Lower lobe of right lung (tissue), 2 donors: ENCODE measurements around the gene ZNF552. TPM values are rescaled to one million over a fixed set of nuclear protein-coding genes. Genes with fewer than 3 reads are reported as not detected.
"Not testable (repeated sequence)": the region's sequence is repeated elsewhere in the genome, so short reads cannot be mapped to it uniquely, and the experiment has no call there.

Experiments used
- ATAC-seq, 2 donors: fragments of 200-7000 bp; cut with Tn5 transposase; one replicate each; pipeline ENCODE4 v1.9.1; 2020 to 2022; ENCODE audit warnings: mild to moderate bottlenecking in 2 of 2, moderate library complexity in 2 of 2
- DNase-seq: peaks from one replicate; pipeline ENCODE4 v3.0.0-alpha.2; 2020
- H3K27ac ChIP-seq: fragments of 200-600 bp; one replicate; pipeline ENCODE4 v1.8.0; 2022
- H3K27me3 ChIP-seq: fragments of 200-600 bp; one replicate; pipeline ENCODE4 v1.8.0; 2022; ENCODE audit warnings: low read depth
- H3K36me3 ChIP-seq: fragments of 200-600 bp; one replicate; pipeline ENCODE4 v1.8.0; 2022; ENCODE audit warnings: mild to moderate bottlenecking
- H3K4me1 ChIP-seq: fragments of 200-600 bp; one replicate; pipeline ENCODE4 v1.8.0; 2022
- H3K4me3 ChIP-seq: fragments of 200-600 bp; one replicate; pipeline ENCODE4 v1.8.0; 2022; ENCODE audit warnings: mild to moderate bottlenecking
- H3K9me3 ChIP-seq: fragments of 200-600 bp; one replicate; pipeline ENCODE4 v1.8.0; 2022
- CTCF ChIP-seq: fragments of 200-600 bp; IDR thresholded peaks from one replicate; pipeline ENCODE4 v1.8.0; 2022; ENCODE audit warnings: antibody characterized with exemption, mild to moderate bottlenecking
- intact Hi-C: fragments of 100-400 bp; cut with DNase I; formaldehyde crosslinking; loops from one replicate; pipeline ENCODE4 v1.11.0; 2022
- long read RNA-seq: library from polyadenylated mRNA; unstranded; transcript quantifications from one replicate; pipeline ENCODE4 v2.0.0, GENCODE V29; 2021
- total RNA-seq: library from RNA; stranded (reverse); fragmentation: NEBNext Ultra II Directional; extraction: Animal tissue kit (Norgen Biotek cat#: 25700); gene quantifications from one replicate; pipeline ENCODE4 v1.2.1, GENCODE V29; 2021
- donor health status: DM: no; HTN: yes; CAD: no; lungs with severe emphysema.

The ZNF552 gene
- 20.0 TPM for total RNA-seq
- long read RNA-seq, transcript ZNF552-201 (3 exons, 2,352 nt), result major isoform, 9 of 21 reads
- long read RNA-seq, partial matches to known transcripts, result 1 of 21 reads
- long read RNA-seq, other reads (novel, unspliced or antisense), result 10 of 21 reads

GRCh38 chr19:57814505-57815246, at the start of gene ZNF552:
Gene ZNF552 (minus strand): TSS chr19:57814913. CDS start chr19:57814743, 170 bp downstream.
- Histone ChIP-seq H3K27me3 (no peaks in the 10 kb centered on the region), H3K36me3 (peaks cover 21% of the 10 kb centered on the region), H3K4me3 (peak within 1 kb of the TSS; percentile 88), H3K4me1 (peaks cover 31% of the 10 kb centered on the region), H3K27ac (peak within 1 kb of the TSS; percentile 83), H3K9me3 (no peaks in the 10 kb centered on the region)
- TF ChIP-seq CTCF, result no peak
- ATAC-seq (peak; percentile 94), DNase-seq (peak; percentile 90)
- intact Hi-C loops, result no loop called here

GRCh38 chr19:57862351-57862750, 47.6 kb upstream of the ZNF552 start:
- H3K4me1 ChIP-seq, H3K27ac ChIP-seq, ATAC-seq, H3K4me3 ChIP-seq, DNase-seq, H3K27me3 ChIP-seq, intact Hi-C loops: not testable (repeated sequence)
- Histone ChIP-seq H3K9me3 (peaks cover 62% of the 10 kb centered on the region), H3K36me3 (peaks cover 84% of the 10 kb centered on the region)

GRCh38 chr19:57854117-57854516, 39.4 kb upstream of the ZNF552 start:
- H3K27me3 ChIP-seq, H3K4me3 ChIP-seq, H3K4me1 ChIP-seq, H3K27ac ChIP-seq, intact Hi-C loops, DNase-seq, ATAC-seq: not testable (repeated sequence)
- H3K36me3 ChIP-seq, result peaks cover 28% of the 10 kb centered on the region
- H3K9me3 ChIP-seq, result peaks cover 18% of the 10 kb centered on the region

GRCh38 chr19:57851812-57852603, 37.3 kb upstream of the ZNF552 start:
- H3K27me3 ChIP-seq, intact Hi-C loops, ATAC-seq, H3K4me1 ChIP-seq, DNase-seq, H3K4me3 ChIP-seq, H3K27ac ChIP-seq: not testable (repeated sequence)
- Histone ChIP-seq H3K9me3 (peaks cover 10% of the 10 kb centered on the region), H3K36me3 (peaks cover 13% of the 10 kb centered on the region)

GRCh38 chr19:57850553-57851017, 35.9 kb upstream of the ZNF552 start:
- Histone ChIP-seq H3K27ac (no peak overlapping the region), H3K4me3 (peak overlapping the region; percentile 79), H3K27me3 (no peaks in the 10 kb centered on the region), H3K4me1 (peaks cover 9% of the 10 kb centered on the region), H3K9me3 (peaks cover 11% of the 10 kb centered on the region), H3K36me3 (peaks cover 7% of the 10 kb centered on the region)
- ATAC-seq (no peak), DNase-seq (no peak)
- intact Hi-C loops, result no loop called here
- no peak for TF ChIP-seq CTCF

GRCh38 chr19:57849666-57850473, 35.2 kb upstream of the ZNF552 start, which contains the start of gene ZNF587:
Gene ZNF587 (plus strand): TSS chr19:57849859. CDS start chr19:57850039, 180 bp downstream.
- H3K4me1 ChIP-seq, H3K9me3 ChIP-seq, H3K36me3 ChIP-seq, intact Hi-C loops, H3K27me3 ChIP-seq: not testable (repeated sequence)
- DNase-seq (peak; percentile 78), ATAC-seq (peak; percentile 97 to 99)
- Histone ChIP-seq H3K4me3 (peak within 1 kb of the TSS; percentile 79), H3K27ac (peak within 1 kb of the TSS; percentile 78)

- H3K27ac ChIP-seq, intact Hi-C loops, H3K9me3 ChIP-seq, H3K4me1 ChIP-seq, H3K36me3 ChIP-seq, DNase-seq, H3K27me3 ChIP-seq: not testable (repeated sequence)
- H3K4me3 ChIP-seq, result peak overlapping the region; percentile 79
- peak in 1 of 2 donors; percentile 18 for ATAC-seq
Observed at GRCh38 chr19:57849162-57849665, 34.5 kb upstream of the ZNF552 start.

GRCh38 chr19:57847164-57847563, 32.5 kb upstream of the ZNF552 start:
- DNase-seq, H3K27ac ChIP-seq, intact Hi-C loops, H3K4me3 ChIP-seq, H3K36me3 ChIP-seq, H3K9me3 ChIP-seq, H3K4me1 ChIP-seq, H3K27me3 ChIP-seq, ATAC-seq: not testable (repeated sequence)
